B cell (primary cell): ENCODE measurements around the gene RERE. TPM values are rescaled to one million over a fixed set of nuclear protein-coding genes. Genes with fewer than 3 reads are reported as not detected.

Source experiments
- ATAC-seq: fragments of 200-7000 bp; cut with Tn5 transposase; one replicate; pipeline ENCODE4 v1.10.0; 2021; ENCODE audit warnings: low read depth, mild to moderate bottlenecking, moderate number of reproducible peaks, moderate library complexity
- CTCF ChIA-PET: fragments of 350-600 bp; sonication (Branson Sonifier 250); formaldehyde crosslinking; loops from one replicate; lab custom pipeline; 2021; ENCODE audit warnings: antibody characterized with exemption, inconsistent platforms; lab: Charles Lee
- POLR2A ChIA-PET: fragments of 350-600 bp; sonication (Branson Sonifier 250); formaldehyde crosslinking; loops from one replicate; lab custom pipeline; 2021; ENCODE audit warnings: antibody characterized with exemption; lab: Charles Lee
- DNase-seq: peaks from one replicate; pipeline ENCODE4 v3.0.0; 2013
- H2AFZ ChIP-seq: 2 replicates; pipeline ENCODE4 v1.6.1; 2012; ENCODE audit warnings: mild to moderate bottlenecking, low read depth, low read length; ENCODE audit not compliant: insufficient read depth, poor library complexity, severe bottlenecking
- H3K27ac ChIP-seq, 2 donors: 1 replicate in 1 of 2; 2 replicates in 1 of 2; pipeline ENCODE4 v1.5.1; 2012 to 2013; ENCODE audit warnings: low read length in 2 of 2, mild to moderate bottlenecking in 2 of 2, moderate library complexity in 1 of 2
- H3K27me3 ChIP-seq, 4 experiments: fragments of 200-600 bp in 1 of 4; sonication (generic) in 1 of 4; replicated peaks in 1 of 4; 1 replicate in 2 of 4; 2 replicates in 2 of 4; pipeline versions ENCODE4 v1.6.1 to v1.7.0; 2013 to 2016; ENCODE audit warnings: low read length in 3 of 4, mild to moderate bottlenecking in 2 of 4, mixed read lengths in 1 of 4, moderate library complexity in 1 of 4; ENCODE audit not compliant: insufficient read depth in 4 of 4, control insufficient read depth in 3 of 4; ENCODE audit errors: control extremely low read depth in 1 of 4
- H3K36me3 ChIP-seq, 2 experiments: replicated peaks in 1 of 2; 1 replicate in 1 of 2; 2 replicates in 1 of 2; pipeline versions ENCODE4 v1.6.1 to v1.7.1; 2013; ENCODE audit warnings: low read length in 1 of 2; ENCODE audit not compliant: insufficient read depth in 2 of 2, control insufficient read depth in 1 of 2; ENCODE audit errors: control extremely low read depth in 1 of 2, extremely low read depth in 1 of 2
- H3K4me1 ChIP-seq, 2 donors: fragments of 200-600 bp in 1 of 2; sonication (generic) in 1 of 2; 1 replicate in 1 of 2; 2 replicates in 1 of 2; pipeline versions ENCODE4 v1.5.1 to v1.6.1; 2013 to 2017; ENCODE audit warnings: low read length in 2 of 2; ENCODE audit not compliant: control insufficient read depth in 2 of 2, insufficient read depth in 2 of 2
- H3K4me2 ChIP-seq: replicated peaks from 2 replicates; pipeline ENCODE3; 2012; ENCODE audit warnings: mild to moderate bottlenecking, low read depth, low read length; ENCODE audit not compliant: poor library complexity, severe bottlenecking
- H3K4me3 ChIP-seq, 5 experiments: fragments of 200-600 bp in 1 of 5; sonication (generic) in 1 of 5; 1 replicate in 3 of 5; 2 replicates in 2 of 5; pipeline versions ENCODE4 v1.5.1 to v1.7.0; 2011 to 2016; ENCODE audit warnings: low read length in 4 of 5, mild to moderate bottlenecking in 4 of 5, low read depth in 2 of 5, control low read depth in 1 of 5, moderate library complexity in 1 of 5; ENCODE audit not compliant: insufficient read depth in 1 of 5; ENCODE audit errors: control extremely low read depth in 1 of 5, extremely low read depth in 1 of 5
- H3K79me2 ChIP-seq: fragments of 200-600 bp; sonication (generic); one replicate; pipeline ENCODE4 v1.6.0; 2016; ENCODE audit warnings: low read length; ENCODE audit not compliant: control insufficient read depth, insufficient read depth
- H3K9ac ChIP-seq: fragments of 200-600 bp; sonication (generic); 2 replicates; pipeline ENCODE4 v1.6.1; 2017; ENCODE audit warnings: mild to moderate bottlenecking, low read length, moderate library complexity
- H3K9me3 ChIP-seq, 3 donors: one replicate each; pipeline versions ENCODE4 v1.6.1 to v1.7.1; 2013; ENCODE audit warnings: low read length in 2 of 3; ENCODE audit not compliant: control insufficient read depth in 2 of 3, insufficient read depth in 1 of 3; ENCODE audit errors: control extremely low read depth in 1 of 3
- H4K20me1 ChIP-seq: 2 replicates; pipeline ENCODE4 v1.6.0; 2012; ENCODE audit warnings: mild to moderate bottlenecking, low read length; ENCODE audit not compliant: insufficient read depth, control insufficient read depth, poor library complexity, severe bottlenecking
- H3K27ac Mint-ChIP-seq: one replicate; pipeline ENCODE4 v1.8.0; 2021; ENCODE audit warnings: mixed read lengths
- H3K27me3 Mint-ChIP-seq: one replicate; pipeline ENCODE4 v1.8.0; 2021; ENCODE audit warnings: mixed read lengths
- H3K4me1 Mint-ChIP-seq: one replicate; pipeline ENCODE4 v1.8.0; 2021; ENCODE audit warnings: mixed read lengths
- H3K4me3 Mint-ChIP-seq: one replicate; pipeline ENCODE4 v1.8.0; 2021; ENCODE audit warnings: mixed read lengths
- H3K9me3 Mint-ChIP-seq: one replicate; pipeline ENCODE4 v1.8.0; 2022; ENCODE audit warnings: mixed read lengths; ENCODE audit not compliant: insufficient read depth
- EZH2 ChIP-seq: IDR thresholded peaks from 2 replicates; pipeline ENCODE4 v1.6.1; 2012; ENCODE audit warnings: borderline replicate concordance, low read depth, mild to moderate bottlenecking, moderate library complexity, low read length; ENCODE audit not compliant: insufficient read depth, poor library complexity, severe bottlenecking
- WGBS: methylation state at CpG from one replicate; pipeline ENCODE4 v1.1.5; 2013; ENCODE audit warnings: missing lambda C conversion rate; ENCODE audit not compliant: insufficient coverage; 5-methylcytosine and 5-hydroxymethylcytosine counted together
- intact Hi-C: fragments of 100-400 bp; cut with micrococcal nuclease; formaldehyde crosslinking; loops from one replicate; pipeline ENCODE4 v1.10.0; 2022
- polyA plus RNA-seq: library from polyadenylated mRNA; depleted of rRNA; stranded (reverse); fragments of >200 nt; gene quantifications from 2 replicates; pipeline ENCODE4 v1.2.3, GENCODE V29; 2012
- total RNA-seq, 2 donors: library from RNA; stranded (reverse); fragments of 120-200 nt in 1 of 2; gene quantifications; 1 replicate in 1 of 2; 2 replicates in 1 of 2; pipeline versions ENCODE4 v1.2.3 to v1.2.4, GENCODE V29; 2013 to 2022
- TF ChIP-seq, protein P1 (sequence below): fragments of 200-600 bp; IDR thresholded peaks from one replicate; pipeline ENCODE4 v1.8.0; 2022; ENCODE audit warnings: antibody characterized with exemption, mild to moderate bottlenecking

The RERE gene
- total and polyA plus RNA-seq, 2 donors (not counting 1 experiment from before 2014, with no cell fraction given) = 27.3 to 132 TPM

DNA sequence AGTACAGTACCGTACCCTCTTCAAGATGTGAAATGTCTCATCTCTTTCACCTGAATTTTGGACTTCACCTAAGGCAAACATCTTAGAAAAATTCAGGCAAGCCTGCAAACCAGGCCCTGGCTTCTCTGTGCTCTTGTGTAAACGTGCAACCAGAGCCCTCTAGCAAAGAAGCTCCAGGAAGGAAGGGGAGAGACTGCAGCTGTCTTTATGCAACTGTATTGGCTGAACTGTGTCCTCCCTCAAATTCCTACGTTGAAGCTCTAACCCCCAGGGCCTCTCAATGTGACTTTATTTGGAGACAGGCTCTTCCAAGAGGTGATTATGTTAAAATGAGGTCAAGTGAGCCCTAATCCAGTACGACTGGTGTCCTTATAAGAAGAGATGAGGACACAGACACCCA is 439.3 kb downstream of the RERE start:
- Histone ChIP-seq H3K9me3 (no peaks in the 10 kb centered on the region), H3K4me1 (peaks cover 20 to 22% of the 10 kb centered on the region in 2 donors), H3K9ac (no peak overlapping the region), H4K20me1 (peaks cover 98% of the 10 kb centered on the region), H3K79me2 (peaks cover 97% of the 10 kb centered on the region), H2AFZ (no peak overlapping the region), H3K36me3 (peaks cover 0 to 58% of the 10 kb centered on the region in 2 experiments), H3K27ac (peak overlapping the region in 1 of 2 donors; percentile 35), H3K4me2 (no peak overlapping the region), H3K4me3 (no peak overlapping the region), H3K27me3 (no peaks in the 10 kb centered on the region)
- DNase-seq = no peak
- ChIA-PET CTCF (interaction anchor here (1.4 kb wide), 1 partner anchor 349 kb away, joined by 4 read pairs; no protein-coding TSS in a partner anchor), POLR2A (no interaction called here)
- Mint-ChIP-seq H3K4me1 (peaks cover 62% of the 10 kb centered on the region), H3K4me3 (no peak overlapping the region), H3K9me3 (no peaks in the 10 kb centered on the region), H3K27ac (peak overlapping the region; percentile 46), H3K27me3 (no peaks in the 10 kb centered on the region)
- ATAC-seq = no peak
- no peak for TF ChIP-seq EZH2
- TF ChIP-seq, protein P1, sequence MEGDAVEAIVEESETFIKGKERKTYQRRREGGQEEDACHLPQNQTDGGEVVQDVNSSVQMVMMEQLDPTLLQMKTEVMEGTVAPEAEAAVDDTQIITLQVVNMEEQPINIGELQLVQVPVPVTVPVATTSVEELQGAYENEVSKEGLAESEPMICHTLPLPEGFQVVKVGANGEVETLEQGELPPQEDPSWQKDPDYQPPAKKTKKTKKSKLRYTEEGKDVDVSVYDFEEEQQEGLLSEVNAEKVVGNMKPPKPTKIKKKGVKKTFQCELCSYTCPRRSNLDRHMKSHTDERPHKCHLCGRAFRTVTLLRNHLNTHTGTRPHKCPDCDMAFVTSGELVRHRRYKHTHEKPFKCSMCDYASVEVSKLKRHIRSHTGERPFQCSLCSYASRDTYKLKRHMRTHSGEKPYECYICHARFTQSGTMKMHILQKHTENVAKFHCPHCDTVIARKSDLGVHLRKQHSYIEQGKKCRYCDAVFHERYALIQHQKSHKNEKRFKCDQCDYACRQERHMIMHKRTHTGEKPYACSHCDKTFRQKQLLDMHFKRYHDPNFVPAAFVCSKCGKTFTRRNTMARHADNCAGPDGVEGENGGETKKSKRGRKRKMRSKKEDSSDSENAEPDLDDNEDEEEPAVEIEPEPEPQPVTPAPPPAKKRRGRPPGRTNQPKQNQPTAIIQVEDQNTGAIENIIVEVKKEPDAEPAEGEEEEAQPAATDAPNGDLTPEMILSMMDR = no peak
- WGBS = 60% methylated on average over 2 of the region's 4 CpGs
- intact Hi-C loops = no loop called here

DNA sequence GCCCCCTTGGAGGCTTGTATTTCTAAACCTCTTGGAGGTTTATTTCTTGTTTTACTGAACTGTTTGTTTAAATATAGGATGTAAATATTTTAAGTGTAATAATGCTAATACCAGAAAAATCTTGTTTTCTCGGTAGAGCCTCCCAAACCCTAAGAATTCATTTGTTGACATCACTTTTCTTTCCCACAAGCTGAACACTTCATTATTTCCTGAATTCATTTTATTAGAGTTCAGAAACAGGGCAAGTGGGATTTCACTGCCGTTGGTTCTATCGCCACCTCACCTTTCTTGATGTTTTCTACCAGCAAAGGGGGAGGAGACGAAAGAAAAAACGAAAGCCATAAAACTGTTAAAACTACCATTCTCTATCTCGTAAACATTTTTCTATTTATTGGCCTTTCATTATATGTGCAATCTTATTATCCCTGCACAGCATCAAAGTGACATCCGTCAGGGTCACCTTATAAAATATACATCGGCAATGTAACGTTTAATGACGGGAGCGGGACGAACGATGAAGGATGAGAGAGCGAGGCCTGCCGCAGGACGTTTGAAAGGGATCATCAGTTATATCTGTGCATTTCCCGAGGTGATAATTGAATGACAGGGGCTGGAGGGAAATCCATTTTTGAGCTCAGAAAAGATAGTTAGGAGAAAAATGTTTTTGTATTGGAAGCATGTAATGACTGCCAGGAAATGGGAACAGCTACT is 440.0 kb downstream of the RERE start:
- Histone ChIP-seq H3K4me2 (no peak overlapping the region), H3K79me2 (peaks cover 97% of the 10 kb centered on the region), H3K4me1 (peaks cover 13 to 15% of the 10 kb centered on the region in 2 donors), H3K36me3 (peaks cover 0 to 66% of the 10 kb centered on the region in 2 experiments), H3K4me3 (no peak overlapping the region), H2AFZ (no peak overlapping the region), H4K20me1 (peaks cover 98% of the 10 kb centered on the region), H3K9me3 (no peaks in the 10 kb centered on the region), H3K27ac (peak overlapping the region in 1 of 2 donors; percentile 27), H3K9ac (no peak overlapping the region), H3K27me3 (no peaks in the 10 kb centered on the region)
- Mint-ChIP-seq H3K4me1 (peaks cover 54% of the 10 kb centered on the region), H3K4me3 (no peak overlapping the region), H3K27me3 (no peaks in the 10 kb centered on the region), H3K9me3 (no peaks in the 10 kb centered on the region), H3K27ac (no peak overlapping the region)
- ChIA-PET POLR2A (no interaction called here), CTCF (interaction anchor here (1.0 to 2.1 kb wide), 4 partner anchors 133 to 471 kb away, joined by 3 to 8 read pairs (median 4); no protein-coding TSS in a partner anchor)
- 97% methylated on average over 14 of the region's 17 CpGs for WGBS
- intact Hi-C loops = no loop called here
- DNase-seq (no peak), ATAC-seq (no peak)
- TF ChIP-seq EZH2 = no peak
- TF ChIP-seq, protein P1 = no peak
